ENCODE results near the gene ZFAND3. TPM values are rescaled to one million over a fixed set of nuclear protein-coding genes. Genes with fewer than 3 reads are reported as not detected.
"Not testable (repeated sequence)": the region's sequence is repeated elsewhere in the genome, so short reads cannot be mapped to it uniquely, and the experiment has no call there.

ZFAND3 gene
- total and polyA plus RNA-seq, 3 donors from 2014 or later = 104 to 329 (median 109) TPM

DNA sequence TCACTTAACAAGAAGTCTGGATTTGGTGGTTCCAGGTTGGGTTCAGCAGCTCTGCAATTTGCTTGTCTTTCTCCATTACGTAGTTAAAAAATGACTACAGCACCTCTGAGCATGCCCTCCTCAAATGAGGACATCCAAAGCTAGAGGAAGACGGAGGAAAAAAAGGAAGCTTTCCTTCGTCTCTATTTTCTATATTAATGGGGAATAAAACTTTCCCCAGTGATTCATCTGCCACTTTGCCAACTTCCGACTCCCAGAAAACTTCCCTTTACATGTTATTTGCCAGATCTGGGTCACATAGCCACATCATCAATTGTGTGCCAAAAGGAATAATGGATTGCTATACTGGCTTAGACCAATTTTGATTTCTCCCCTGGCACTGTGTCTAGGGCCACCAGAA lies 69.5 kb downstream of the ZFAND3 start:
- H3K4me1 ChIP-seq = peaks cover 11% of the 10 kb centered on the region
- H3K27ac ChIP-seq = no peak overlapping the region
- DNase-seq = no peak
- no peaks in the 10 kb centered on the region for H3K36me3 ChIP-seq (ENCODE audit: low read depth, missing control alignments)
- TF ChIP-seq, protein P1, sequence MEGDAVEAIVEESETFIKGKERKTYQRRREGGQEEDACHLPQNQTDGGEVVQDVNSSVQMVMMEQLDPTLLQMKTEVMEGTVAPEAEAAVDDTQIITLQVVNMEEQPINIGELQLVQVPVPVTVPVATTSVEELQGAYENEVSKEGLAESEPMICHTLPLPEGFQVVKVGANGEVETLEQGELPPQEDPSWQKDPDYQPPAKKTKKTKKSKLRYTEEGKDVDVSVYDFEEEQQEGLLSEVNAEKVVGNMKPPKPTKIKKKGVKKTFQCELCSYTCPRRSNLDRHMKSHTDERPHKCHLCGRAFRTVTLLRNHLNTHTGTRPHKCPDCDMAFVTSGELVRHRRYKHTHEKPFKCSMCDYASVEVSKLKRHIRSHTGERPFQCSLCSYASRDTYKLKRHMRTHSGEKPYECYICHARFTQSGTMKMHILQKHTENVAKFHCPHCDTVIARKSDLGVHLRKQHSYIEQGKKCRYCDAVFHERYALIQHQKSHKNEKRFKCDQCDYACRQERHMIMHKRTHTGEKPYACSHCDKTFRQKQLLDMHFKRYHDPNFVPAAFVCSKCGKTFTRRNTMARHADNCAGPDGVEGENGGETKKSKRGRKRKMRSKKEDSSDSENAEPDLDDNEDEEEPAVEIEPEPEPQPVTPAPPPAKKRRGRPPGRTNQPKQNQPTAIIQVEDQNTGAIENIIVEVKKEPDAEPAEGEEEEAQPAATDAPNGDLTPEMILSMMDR (IDR thresholded peaks at IDR 0.05) = no peak
- TF ChIP-seq POLR2A (IDR thresholded peaks at IDR 0.05) = no peak
- intact Hi-C loops (cut with DNase I; ENCODE audit: low total_unique reads) = no loop called here
- no peaks in the 10 kb centered on the region for H3K9me3 ChIP-seq
- no peak overlapping the region for H3K4me3 ChIP-seq
- no peaks in the 10 kb centered on the region for H3K27me3 ChIP-seq
- WGBS, 2 donors = 59 to 67% methylated on average over 4 of the region's 4 CpGs

DNA sequence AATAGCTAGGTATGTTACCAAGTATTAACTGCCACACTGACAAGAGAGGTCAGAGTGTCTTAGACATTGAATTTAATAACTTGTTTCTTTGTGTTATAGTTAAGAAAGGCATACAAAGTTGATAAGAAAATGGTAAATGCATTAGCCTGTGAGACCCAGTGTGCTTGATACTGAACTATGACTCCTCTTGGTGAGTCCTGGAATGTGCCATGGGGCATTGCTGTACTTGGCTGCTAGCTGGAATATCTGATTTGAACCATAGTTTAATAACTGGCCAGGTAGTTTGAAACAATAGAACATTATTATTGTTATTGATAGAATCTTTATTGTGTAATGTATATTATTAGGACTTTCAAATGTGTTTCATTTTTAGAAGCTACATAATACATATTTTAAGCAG lies 70.0 kb downstream of the ZFAND3 start:
- peaks cover 11% of the 10 kb centered on the region for H3K4me1 ChIP-seq
- H3K4me3 ChIP-seq = no peak overlapping the region
- TF ChIP-seq, protein P1 (IDR thresholded peaks at IDR 0.05) = no peak
- no peak for TF ChIP-seq POLR2A (IDR thresholded peaks at IDR 0.05)
- H3K27ac ChIP-seq = no peak overlapping the region
- H3K27me3 ChIP-seq = no peaks in the 10 kb centered on the region
- intact Hi-C loops (cut with DNase I; ENCODE audit: low total_unique reads) = no loop called here
- no peak for DNase-seq
- no peaks in the 10 kb centered on the region for H3K9me3 ChIP-seq
- H3K36me3 ChIP-seq (ENCODE audit: low read depth, missing control alignments) = no peaks in the 10 kb centered on the region

- TF ChIP-seq, protein P1 (IDR thresholded peaks at IDR 0.05) = no peak
- no peak for TF ChIP-seq POLR2A (IDR thresholded peaks at IDR 0.05)
- Histone ChIP-seq H3K9me3 (no peaks in the 10 kb centered on the region), H3K4me3 (no peak overlapping the region), H3K4me1 (peaks cover 11% of the 10 kb centered on the region), H3K27me3 (no peaks in the 10 kb centered on the region), H3K36me3 (ENCODE audit: low read depth, missing control alignments) (no peaks in the 10 kb centered on the region), H3K27ac (no peak overlapping the region)
- DNase-seq = no peak
- WGBS, 2 donors = 84 to 93% methylated on average over 5 of the region's 5 CpGs
- intact Hi-C loops (cut with DNase I; ENCODE audit: low total_unique reads) = no loop called here
Observed at GRCh38 chr6:37891072-37891471, 71.5 kb downstream of the ZFAND3 start.

DNA sequence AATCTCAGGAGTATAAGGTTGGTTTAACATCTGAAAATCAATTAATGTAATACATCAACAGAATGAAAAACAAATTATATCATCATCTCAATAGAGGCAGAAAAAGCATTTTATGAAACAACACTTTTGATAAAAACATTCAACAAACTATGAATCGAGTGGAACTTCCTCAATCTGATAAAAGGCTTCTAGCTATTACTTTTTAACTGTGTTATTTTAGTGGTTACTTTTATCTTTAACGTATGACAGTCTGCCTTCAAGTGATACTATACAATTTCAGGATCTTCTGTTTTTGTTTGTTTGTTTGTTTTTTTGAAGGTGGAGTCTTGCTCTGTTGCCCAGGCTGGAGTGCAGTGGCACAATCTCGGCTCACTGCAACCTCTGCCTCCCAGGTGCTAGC lies 73.7 kb downstream of the ZFAND3 start:
- 73 to 80% methylated on average over 3 of the region's 3 CpGs for WGBS, 2 donors
- H3K4me1 ChIP-seq = peaks cover 11% of the 10 kb centered on the region
- no peaks in the 10 kb centered on the region for H3K36me3 ChIP-seq (ENCODE audit: low read depth, missing control alignments)
- no peak overlapping the region for H3K4me3 ChIP-seq
- intact Hi-C loops (cut with DNase I; ENCODE audit: low total_unique reads) = no loop called here
- TF ChIP-seq, protein P1 (IDR thresholded peaks at IDR 0.05) = no peak
- TF ChIP-seq POLR2A (IDR thresholded peaks at IDR 0.05) = no peak
- H3K9me3 ChIP-seq = no peaks in the 10 kb centered on the region
- no peak overlapping the region for H3K27ac ChIP-seq
- DNase-seq = no peak
- H3K27me3 ChIP-seq = no peaks in the 10 kb centered on the region

DNA sequence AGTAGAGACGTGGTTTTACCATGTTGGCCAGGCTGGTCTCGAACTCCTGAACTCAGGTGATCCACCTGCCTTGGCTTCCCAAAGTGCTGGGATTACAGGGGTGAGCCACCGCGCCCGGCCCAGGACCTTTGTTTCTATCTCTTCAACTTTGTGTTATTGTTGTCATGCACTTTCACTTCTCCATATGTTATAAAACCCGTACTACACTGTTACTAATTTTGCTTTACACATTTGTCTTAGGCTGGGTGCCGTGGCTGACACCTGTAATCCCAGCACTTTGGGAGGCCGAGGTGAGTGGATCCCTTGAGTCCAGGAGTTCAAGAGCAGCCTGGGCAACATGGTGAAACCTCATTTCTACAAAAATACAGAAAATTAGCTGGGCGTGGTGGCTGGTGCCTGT lies 74.2 kb downstream of the ZFAND3 start:
- H3K27me3 ChIP-seq; intact Hi-C loops (cut with DNase I; ENCODE audit: low total_unique reads); H3K27ac ChIP-seq; DNase-seq; H3K4me3 ChIP-seq; H3K9me3 ChIP-seq; H3K36me3 ChIP-seq (ENCODE audit: low read depth, missing control alignments): not testable (repeated sequence)
- peaks cover 11% of the 10 kb centered on the region for H3K4me1 ChIP-seq
- 90 to 97% methylated on average over 9 of the region's 9 CpGs for WGBS, 2 donors

Data from testis (tissue), 3 donors.